ENCODE results near the gene SUPT20HL1.

DNA sequence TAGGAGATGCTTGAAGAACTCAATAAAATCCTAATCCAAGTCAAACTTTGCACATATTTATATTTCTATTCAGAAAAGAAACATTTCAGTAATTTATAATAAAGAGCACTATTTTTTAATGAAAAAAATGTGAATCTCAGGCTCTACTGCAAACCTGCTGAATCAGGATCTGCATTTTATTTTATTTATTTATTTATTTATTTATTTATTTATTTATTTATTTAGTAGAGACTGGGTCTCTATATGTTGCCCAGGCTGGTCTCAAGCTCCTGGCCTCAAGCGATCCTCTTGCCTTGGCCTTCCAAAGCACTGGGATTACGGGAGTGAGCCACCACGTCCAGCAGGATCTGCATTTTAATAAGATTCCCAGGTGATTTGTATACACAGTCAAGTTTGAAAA lies 16.0 kb downstream of the SUPT20HL1 start:
- TF ChIP-seq, protein P1, sequence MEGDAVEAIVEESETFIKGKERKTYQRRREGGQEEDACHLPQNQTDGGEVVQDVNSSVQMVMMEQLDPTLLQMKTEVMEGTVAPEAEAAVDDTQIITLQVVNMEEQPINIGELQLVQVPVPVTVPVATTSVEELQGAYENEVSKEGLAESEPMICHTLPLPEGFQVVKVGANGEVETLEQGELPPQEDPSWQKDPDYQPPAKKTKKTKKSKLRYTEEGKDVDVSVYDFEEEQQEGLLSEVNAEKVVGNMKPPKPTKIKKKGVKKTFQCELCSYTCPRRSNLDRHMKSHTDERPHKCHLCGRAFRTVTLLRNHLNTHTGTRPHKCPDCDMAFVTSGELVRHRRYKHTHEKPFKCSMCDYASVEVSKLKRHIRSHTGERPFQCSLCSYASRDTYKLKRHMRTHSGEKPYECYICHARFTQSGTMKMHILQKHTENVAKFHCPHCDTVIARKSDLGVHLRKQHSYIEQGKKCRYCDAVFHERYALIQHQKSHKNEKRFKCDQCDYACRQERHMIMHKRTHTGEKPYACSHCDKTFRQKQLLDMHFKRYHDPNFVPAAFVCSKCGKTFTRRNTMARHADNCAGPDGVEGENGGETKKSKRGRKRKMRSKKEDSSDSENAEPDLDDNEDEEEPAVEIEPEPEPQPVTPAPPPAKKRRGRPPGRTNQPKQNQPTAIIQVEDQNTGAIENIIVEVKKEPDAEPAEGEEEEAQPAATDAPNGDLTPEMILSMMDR (conservative IDR thresholded peaks at IDR 0.05; ENCODE audit: low read depth in 2 of 2): no peak
- TF ChIP-seq NANOG (IDR thresholded peaks at IDR 0.05; ENCODE audit: borderline replicate concordance) (no peak), EZH2 (IDR thresholded peaks at IDR 0.05; ENCODE audit: low read depth, unreplicated experiment) (no peak)

Measured in GM23338 (cell line).